NCI-H1417 (cell line): ENCODE measurements around the gene MAP10.
A peak's percentile ranks its signal among the peaks of the same experiment; 100 is the strongest.

Experiments
- DNase-seq, 3 experiments: peaks; one replicate each; lab custom pipeline; 2025; lab: John Stamatoyannopoulos, UW

MAP10 gene

GRCh38 chr1:232795497-232796053 lies 9.6 kb upstream of the MAP10 start:
- no peak for DNase-seq

- no peak for DNase-seq
These were observed 7.2 kb upstream of the MAP10 start for GRCh38 chr1:232797856-232798510.

GRCh38 chr1:232798920-232799319 lies 6.3 kb upstream of the MAP10 start:
- DNase-seq, result no peak

GRCh38 chr1:232806186-232806510 lies 932 bp downstream of the MAP10 start:
- no peak for DNase-seq

DNA sequence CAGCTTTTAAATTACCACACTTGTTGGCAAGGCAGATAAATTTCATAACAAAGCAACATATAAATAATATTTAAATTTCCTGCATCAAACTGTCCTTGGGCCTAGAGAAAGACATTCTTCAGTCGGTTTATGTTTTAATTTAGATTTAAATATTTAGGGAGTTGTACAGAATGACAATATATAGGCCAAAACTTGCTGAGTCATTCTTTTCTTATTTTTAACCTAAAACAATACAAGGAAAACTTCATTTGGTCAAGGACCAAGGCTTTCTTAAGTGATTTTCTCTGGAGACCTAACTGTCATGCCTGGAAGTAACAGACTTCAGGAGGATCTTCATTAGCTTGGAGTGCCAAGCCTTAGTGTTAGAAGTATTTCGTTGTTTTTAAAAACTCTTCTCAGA lies 5.6 kb downstream of the MAP10 start:
- DNase-seq, result no peak

DNA sequence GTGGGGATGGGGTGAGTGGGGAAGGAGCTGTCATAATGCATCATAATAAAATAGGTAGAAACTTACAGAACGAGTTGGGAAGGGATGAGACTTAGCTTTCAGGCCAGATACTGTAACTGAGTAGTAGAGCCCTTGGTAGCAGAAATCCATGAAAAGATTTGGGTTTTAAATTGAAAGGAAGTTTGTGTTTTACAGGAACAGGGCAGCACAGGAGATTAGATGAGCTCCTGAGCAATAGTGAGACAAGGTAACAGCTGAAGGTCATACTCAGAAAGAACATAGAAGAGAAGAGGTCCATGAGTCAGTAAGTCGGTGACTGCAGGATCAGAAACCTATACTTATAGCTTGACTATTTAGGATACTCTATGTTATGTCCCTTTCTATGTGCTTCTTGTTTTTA lies 7.3 kb downstream of the MAP10 start:
- no peak for DNase-seq

- DNase-seq, result no peak
These were observed 7.9 kb downstream of the MAP10 start for GRCh38 chr1:232813097-232813496.

- DNase-seq, result no peak
These were observed 8.5 kb downstream of the MAP10 start for GRCh38 chr1:232813760-232814159.

- DNase-seq, result no peak
These were observed 11.1 kb downstream of the MAP10 start for GRCh38 chr1:232816324-232816723.

DNA sequence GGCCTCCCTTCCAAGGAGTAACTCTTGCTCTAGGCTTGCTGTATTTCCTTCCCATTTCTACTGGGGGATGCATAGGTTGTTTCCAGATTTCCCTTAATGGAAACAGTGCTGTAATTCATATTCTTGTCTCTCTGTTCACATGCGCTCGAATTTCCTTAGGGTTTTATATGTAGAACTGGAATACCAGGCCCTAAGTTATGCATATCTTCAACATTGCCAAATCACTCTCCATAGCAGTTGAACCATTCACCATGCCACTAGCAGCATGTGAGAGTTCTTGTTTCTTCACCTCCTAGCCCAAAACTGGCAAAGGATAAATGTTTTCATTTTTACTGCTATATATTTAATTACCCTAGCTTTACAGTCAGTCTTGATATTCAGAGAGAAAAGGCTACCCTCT lies 12.8 kb downstream of the MAP10 start:
- DNase-seq, result no peak

DNA sequence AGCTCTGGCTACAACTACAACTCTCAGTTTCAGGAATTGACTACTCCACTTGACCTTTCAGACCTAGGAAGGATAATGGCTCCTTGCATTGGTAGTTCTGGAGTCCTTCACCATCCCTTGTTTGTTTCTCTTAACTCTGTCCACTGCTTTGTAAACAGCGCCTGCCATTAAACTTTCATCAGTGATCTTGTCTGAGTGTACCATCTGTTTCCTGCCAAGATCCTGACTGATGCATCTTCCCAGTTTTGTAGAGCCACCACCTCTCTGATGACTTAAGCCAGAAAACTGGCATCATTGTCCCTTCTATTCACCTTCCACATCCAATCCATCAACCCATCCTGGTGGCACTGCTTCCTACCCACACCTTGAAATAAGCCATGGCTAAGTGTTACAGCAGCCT lies 15.2 kb downstream of the MAP10 start:
- DNase-seq, result no peak

DNA sequence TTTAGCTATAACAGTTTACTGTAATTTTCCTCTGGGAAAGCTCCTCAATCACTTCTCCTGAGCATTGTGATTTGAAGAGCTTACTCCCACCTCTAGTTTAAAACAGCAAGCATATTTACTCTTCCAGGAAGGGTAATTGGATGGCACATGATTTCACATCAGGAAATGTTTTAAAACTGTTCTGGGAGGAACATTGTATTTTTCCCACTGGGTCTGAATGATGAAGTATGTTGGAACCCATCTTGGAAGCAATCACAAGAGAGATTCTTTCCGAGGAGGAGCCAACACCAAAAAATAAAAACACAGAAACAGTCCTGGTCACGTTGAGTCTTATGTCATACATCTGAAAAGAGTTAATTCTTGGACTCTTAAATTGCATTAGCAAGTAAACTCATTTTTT lies 17.3 kb downstream of the MAP10 start:
- DNase-seq, result no peak

DNA sequence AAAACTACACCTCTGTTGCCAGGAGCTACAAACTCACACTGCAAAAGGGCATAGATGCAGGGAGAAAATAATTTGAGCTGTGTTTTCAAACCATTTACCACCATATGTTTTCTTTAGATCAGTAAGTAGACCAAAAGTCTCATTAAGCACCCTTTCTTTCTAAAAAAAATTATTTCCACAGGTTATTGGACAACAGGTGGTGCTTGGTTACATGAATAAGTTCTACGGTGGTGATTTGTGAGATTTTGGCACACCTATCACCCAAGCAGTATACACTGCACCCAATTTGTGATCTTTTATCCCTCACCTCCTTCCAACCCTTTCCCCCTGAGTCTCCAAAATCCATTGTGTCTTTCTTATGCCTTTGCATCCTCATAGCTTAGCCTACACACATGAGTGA lies 21.1 kb downstream of the MAP10 start:
- no peak for DNase-seq

DNA sequence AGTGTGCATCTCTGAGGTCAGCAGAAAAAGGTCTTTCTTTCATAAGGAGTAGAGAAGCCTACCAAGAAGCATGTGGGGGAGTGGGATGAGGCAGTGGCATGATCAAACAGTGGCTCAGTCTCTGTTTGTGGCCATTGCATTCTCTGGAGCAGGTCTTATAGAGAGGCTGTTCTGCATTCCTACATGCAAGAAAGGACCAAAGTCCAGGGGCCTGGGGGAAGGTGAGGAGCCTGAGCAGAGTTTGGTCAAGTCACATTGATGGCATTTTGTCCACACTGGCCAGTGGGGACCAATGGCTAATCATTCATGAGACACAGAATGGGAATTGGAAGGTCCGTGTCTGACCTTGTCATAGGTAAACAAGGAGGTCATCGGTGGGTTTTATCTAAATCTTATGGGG lies 25.4 kb downstream of the MAP10 start:
- DNase-seq, result no peak

GRCh38 chr1:232831895-232832294 lies 26.7 kb downstream of the MAP10 start:
- DNase-seq, result no peak

DNA sequence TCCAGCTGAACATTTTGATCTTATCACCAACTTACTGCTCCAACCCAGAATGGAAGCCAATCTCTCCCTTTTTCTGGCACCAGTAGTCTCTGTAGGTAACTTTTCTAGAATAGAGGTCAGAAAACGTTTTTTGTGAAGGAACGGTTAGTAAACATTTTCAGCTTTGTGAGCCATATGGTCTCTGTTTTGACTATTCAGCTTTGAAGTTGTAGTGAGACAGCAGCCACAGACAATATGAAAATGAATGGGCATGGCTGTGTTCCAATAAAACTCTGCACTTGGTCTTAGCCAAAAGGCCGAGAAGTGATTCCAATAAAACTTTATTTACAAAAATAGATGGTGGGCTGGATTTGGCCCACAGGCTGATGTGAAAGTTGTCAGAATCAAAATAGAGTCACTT lies 28.9 kb downstream of the MAP10 start:
- DNase-seq, result no peak

DNA sequence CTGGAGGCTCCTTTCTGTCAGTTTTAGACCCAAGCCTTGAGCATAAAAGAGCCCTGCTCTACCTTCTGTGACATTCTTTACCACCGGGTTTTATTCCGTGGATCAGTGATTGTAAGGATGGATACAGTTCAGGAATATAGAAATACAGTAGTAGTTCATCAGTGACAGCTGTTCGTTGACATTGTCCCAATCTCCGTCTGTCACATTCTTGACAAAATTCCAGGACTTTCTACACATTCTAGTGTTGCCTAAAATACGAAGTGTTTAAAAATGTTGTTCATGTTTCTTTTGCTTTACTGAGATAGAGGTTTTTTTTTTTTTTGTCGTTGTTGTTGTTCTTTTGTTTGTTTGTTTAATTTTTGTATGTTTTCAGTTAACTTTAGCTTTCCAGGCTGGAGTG lies 29.9 kb downstream of the MAP10 start:
- DNase-seq, result no peak

GRCh38 chr1:232837087-232837486 lies 31.9 kb downstream of the MAP10 start:
- DNase-seq, result no peak

DNA sequence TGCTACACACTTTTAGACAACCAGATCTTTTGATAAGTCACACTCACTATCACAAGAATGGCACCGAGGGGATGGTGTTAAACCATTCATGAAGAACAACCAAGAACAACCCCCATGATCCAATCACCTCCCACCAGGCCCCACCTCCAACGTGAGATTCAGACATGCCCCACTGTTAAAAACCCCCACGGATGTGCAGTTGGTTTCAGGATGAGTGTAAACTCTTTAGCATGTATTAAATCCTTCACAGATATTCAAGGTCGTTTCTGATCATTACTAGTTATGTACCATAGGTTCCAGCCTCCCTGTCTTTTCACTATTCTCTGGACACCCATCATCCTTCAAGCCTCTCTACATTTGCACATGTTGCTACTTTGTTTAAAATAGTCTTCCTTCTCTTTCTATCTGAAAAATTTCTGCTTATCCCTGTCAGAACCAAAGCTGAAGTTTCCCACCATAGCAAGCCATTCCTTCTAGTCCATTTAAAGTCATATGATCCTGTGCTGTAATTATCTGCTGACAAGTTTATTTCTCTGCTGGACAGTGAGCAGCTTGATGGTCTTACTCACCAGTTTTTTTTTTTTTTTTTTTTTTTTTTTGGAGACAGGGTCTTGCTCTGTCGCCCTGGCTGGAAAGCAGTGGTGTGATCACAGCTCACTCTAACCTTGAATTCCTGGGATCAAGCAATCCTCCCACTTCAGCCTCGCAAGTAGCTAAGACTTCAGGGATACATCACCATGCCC lies 36.8 kb downstream of the MAP10 start:
- no peak for DNase-seq

GRCh38 chr1:232844791-232845190 lies 39.6 kb downstream of the MAP10 start:
- DNase-seq, result no peak

DNA sequence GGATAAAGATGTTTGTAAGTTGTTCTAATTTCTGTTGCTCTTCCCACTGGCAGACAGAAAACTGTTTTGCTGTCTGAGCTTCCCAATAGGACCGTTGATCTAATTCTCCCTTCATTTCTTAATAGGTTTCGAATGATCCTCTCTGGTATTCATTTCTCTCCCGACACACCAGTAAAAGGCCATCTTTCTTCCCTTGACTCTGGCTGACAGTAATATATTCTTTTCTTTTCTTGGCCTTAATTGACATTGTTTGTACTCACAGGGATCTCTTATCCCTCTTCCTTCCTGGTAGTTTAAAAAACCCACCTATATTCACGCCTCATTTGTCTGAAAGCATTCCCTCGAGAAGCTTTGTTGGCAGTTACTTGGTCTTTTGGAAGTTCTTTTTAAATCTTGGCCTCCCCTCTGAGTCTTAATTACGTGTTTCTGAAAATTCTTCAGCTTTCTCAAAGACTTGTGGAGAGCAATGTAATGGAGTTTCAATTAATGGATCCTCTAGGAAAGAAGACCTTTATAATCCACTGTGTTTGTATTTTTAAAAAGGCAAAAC lies 40.3 kb downstream of the MAP10 start:
- DNase-seq, result no peak

GRCh38 chr1:232851532-232851931 lies 46.3 kb downstream of the MAP10 start:
- DNase-seq, result no peak

DNA sequence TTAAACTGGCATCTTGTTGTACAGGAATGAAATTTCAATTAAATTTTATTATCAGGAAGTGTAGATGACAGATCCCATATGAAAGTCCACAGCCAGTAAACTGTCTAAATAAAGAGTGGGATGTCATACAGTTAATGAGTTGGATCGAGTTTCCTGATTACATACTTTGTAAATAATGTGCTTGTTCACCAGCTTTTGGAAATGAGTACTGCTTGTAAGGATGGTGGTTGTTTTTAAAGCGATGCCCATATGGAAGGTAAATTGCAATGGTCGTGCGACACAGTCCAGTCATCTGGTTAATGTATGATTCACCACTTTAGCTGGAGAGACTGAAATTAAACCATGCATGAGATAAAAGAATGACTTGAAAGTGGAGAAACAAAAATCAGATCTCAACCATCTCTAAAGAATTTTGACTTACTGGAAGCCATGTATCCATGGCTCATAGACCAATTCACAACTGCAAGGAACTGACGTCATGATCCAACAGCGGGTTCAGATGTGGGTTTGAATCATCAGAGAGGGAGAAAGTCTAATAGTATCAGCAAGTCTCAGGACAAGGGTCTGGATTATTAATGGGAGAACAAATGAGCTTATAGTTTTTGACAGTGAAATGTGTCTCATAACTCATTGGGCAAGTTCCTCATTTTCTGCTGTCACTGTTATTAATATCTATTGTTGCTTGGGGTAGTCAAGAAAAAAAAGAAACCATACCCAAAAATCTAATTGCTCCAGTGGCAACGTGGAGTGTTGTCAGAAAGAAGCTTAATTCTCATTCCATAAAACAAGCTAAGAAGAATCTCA lies 49.0 kb downstream of the MAP10 start:
- DNase-seq, result peak in 1 of 3 experiments; percentile 18
